Activated B cell treated with CpG ODN at 0.5 μM for 24 hours (primary cell): ENCODE results near the gene ATP6V1G3. TPM values are rescaled to one million over a fixed set of nuclear protein-coding genes. Genes with fewer than 3 reads are reported as not detected.

Source experiments
- ATAC-seq: fragments of 200-7000 bp; cut with Tn5 transposase; one replicate; pipeline ENCODE4 v1.10.0; 2021; ENCODE audit warnings: low read depth, mild to moderate bottlenecking, moderate library complexity
- CTCF ChIA-PET: fragments of 350-600 bp; sonication (Branson Sonifier 250); formaldehyde crosslinking; loops from one replicate; lab custom pipeline; 2021; ENCODE audit warnings: antibody characterized with exemption; lab: Charles Lee
- POLR2A ChIA-PET: fragments of 350-600 bp; sonication (Branson Sonifier 250); formaldehyde crosslinking; loops from one replicate; lab custom pipeline; 2021; ENCODE audit warnings: antibody characterized with exemption; lab: Charles Lee
- DNase-seq: peaks from one replicate; pipeline ENCODE4 v3.0.0; 2022
- H3K27ac Mint-ChIP-seq: one replicate; pipeline ENCODE4 v1.8.0; 2020; ENCODE audit warnings: mixed read lengths
- H3K27me3 Mint-ChIP-seq: one replicate; pipeline ENCODE4 v1.8.0; 2021; ENCODE audit warnings: mixed read lengths
- H3K36me3 Mint-ChIP-seq: one replicate; pipeline ENCODE4 v1.8.0; 2021; ENCODE audit warnings: low read depth, mixed read lengths
- H3K4me1 Mint-ChIP-seq: one replicate; pipeline ENCODE4 v1.8.0; 2021; ENCODE audit warnings: mixed read lengths
- H3K4me3 Mint-ChIP-seq: one replicate; pipeline ENCODE4 v1.8.0; 2020; ENCODE audit warnings: mild to moderate bottlenecking, mixed read lengths
- H3K9me3 Mint-ChIP-seq: one replicate; pipeline ENCODE4 v1.8.0; 2020; ENCODE audit warnings: mixed read lengths
- CTCF ChIP-seq: fragments of 200-600 bp; IDR thresholded peaks from one replicate; pipeline ENCODE4 v1.8.0; 2022; ENCODE audit warnings: antibody characterized with exemption, mild to moderate bottlenecking
- intact Hi-C: fragments of 100-400 bp; cut with micrococcal nuclease; formaldehyde crosslinking; loops from one replicate; pipeline ENCODE4 v1.15.1; 2024
- total RNA-seq: library from RNA; stranded (reverse); gene quantifications from 2 replicates; pipeline ENCODE4 v1.2.3, GENCODE V29; 2022

ATP6V1G3 gene
- total RNA-seq, 1 donor from 2014 or later, result not detected

- CTCF ChIA-PET, result no interaction called here
- intact Hi-C loops, result no loop called here
Measured at GRCh38 chr1:198563583-198563982, 23.1 kb upstream of the ATP6V1G3 start.

GRCh38 chr1:198560161-198560560 lies 19.7 kb upstream of the ATP6V1G3 start:
- DNase-seq, result no peak

More at GRCh38 chr1:198563583-198563982, 23.1 kb upstream of the ATP6V1G3 start:
- no peak overlapping the region for H3K4me3 Mint-ChIP-seq
- peaks cover 5% of the 10 kb centered on the region for H3K4me1 Mint-ChIP-seq
- no peak for DNase-seq
- peaks cover 2% of the 10 kb centered on the region for H3K9me3 Mint-ChIP-seq
- no peak for TF ChIP-seq CTCF
- no peaks in the 10 kb centered on the region for H3K27me3 Mint-ChIP-seq
- POLR2A ChIA-PET, result no interaction called here
- no peak overlapping the region for H3K27ac Mint-ChIP-seq
- ATAC-seq, result no peak
- no peaks in the 10 kb centered on the region for H3K36me3 Mint-ChIP-seq

DNA sequence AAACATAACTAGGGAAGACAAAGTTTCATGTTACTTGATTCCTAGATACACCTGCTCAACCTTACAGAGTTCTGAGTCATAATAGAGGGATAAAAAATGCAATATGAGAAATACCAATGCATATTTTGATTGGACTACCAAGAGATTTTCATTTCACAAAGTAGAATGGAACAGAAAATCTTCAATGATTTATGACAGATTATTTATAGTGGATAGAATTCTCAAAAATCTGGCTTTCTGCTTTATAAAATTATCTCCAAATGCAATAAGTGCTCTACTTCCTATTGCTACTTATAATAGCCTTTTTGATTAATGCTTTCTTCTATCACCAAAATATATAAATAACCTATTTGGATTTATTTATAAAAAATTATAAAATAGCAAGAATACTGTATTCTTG lies 18.9 kb upstream of the ATP6V1G3 start:
- Mint-ChIP-seq H3K27ac (no peak overlapping the region), H3K4me3 (no peak overlapping the region)
- CTCF ChIA-PET, result no interaction called here

More at GRCh38 chr1:198560161-198560560, 19.7 kb upstream of the ATP6V1G3 start:
- POLR2A ChIA-PET, result interaction anchor here (1.3 to 1.7 kb wide), 2 partner anchors 38 to 62 kb away, joined by 3 to 4 read pairs; no protein-coding TSS in a partner anchor
- ATAC-seq, result no peak
- Mint-ChIP-seq H3K4me1 (peaks cover 28% of the 10 kb centered on the region), H3K27ac (no peak overlapping the region), H3K36me3 (no peaks in the 10 kb centered on the region), H3K27me3 (no peaks in the 10 kb centered on the region), H3K9me3 (peaks cover 3% of the 10 kb centered on the region), H3K4me3 (no peak overlapping the region)
- intact Hi-C loops, result no loop called here
- no peak for TF ChIP-seq CTCF
- CTCF ChIA-PET, result no interaction called here

GRCh38 chr1:198558402-198558801 lies 17.9 kb upstream of the ATP6V1G3 start:
- DNase-seq, result no peak
- Mint-ChIP-seq H3K4me1 (peaks cover 44% of the 10 kb centered on the region), H3K4me3 (no peak overlapping the region), H3K9me3 (peaks cover 3% of the 10 kb centered on the region), H3K36me3 (no peaks in the 10 kb centered on the region), H3K27me3 (no peaks in the 10 kb centered on the region), H3K27ac (no peak overlapping the region)
- POLR2A ChIA-PET, result no interaction called here
- ATAC-seq, result no peak
- no peak for TF ChIP-seq CTCF
- intact Hi-C loops, result no loop called here
- CTCF ChIA-PET, result no interaction called here

More for the DNA sequence above, 18.9 kb upstream of the ATP6V1G3 start:
- H3K4me1 Mint-ChIP-seq, result peaks cover 36% of the 10 kb centered on the region
- DNase-seq, result no peak
- intact Hi-C loops, result no loop called here
- peaks cover 3% of the 10 kb centered on the region for H3K9me3 Mint-ChIP-seq
- H3K36me3 Mint-ChIP-seq, result no peaks in the 10 kb centered on the region
- no peak for TF ChIP-seq CTCF
- POLR2A ChIA-PET, result interaction anchor here (0.6 to 1.7 kb wide), 3 partner anchors 8 to 63 kb away, joined by 3 to 4 read pairs (median 3); no protein-coding TSS in a partner anchor
- H3K27me3 Mint-ChIP-seq, result no peaks in the 10 kb centered on the region
- ATAC-seq, result no peak

- POLR2A ChIA-PET, result interaction anchor here (0.6 to 1.6 kb wide), 13 partner anchors 13 to 140 kb away, joined by 3 to 9 read pairs (median 5); partner anchors contain the start of gene PTPRC
- intact Hi-C loops, result loop anchor here (1.0 kb wide), 4 partner anchors 14 to 64 kb away; no protein-coding TSS in a partner anchor
- H3K36me3 Mint-ChIP-seq, result no peaks in the 10 kb centered on the region
- no peak for TF ChIP-seq CTCF
- H3K9me3 Mint-ChIP-seq, result peaks cover 3% of the 10 kb centered on the region
- DNase-seq, result peak; percentile 26
- peaks cover 58% of the 10 kb centered on the region for H3K4me1 Mint-ChIP-seq
- ATAC-seq, result peak; percentile 93
- CTCF ChIA-PET, result interaction anchor here (0.9 to 1.3 kb wide), 4 partner anchors 13 to 128 kb away, joined by 3 to 4 read pairs (median 4); no protein-coding TSS in a partner anchor
- H3K27ac Mint-ChIP-seq, result peak overlapping the region; percentile 72
- peak overlapping the region; percentile 52 for H3K4me3 Mint-ChIP-seq
- no peaks in the 10 kb centered on the region for H3K27me3 Mint-ChIP-seq
Measured at GRCh38 chr1:198556971-198557370, 16.5 kb upstream of the ATP6V1G3 start.
